HG03108 (cell line): ENCODE results near the gene AP1G1.
"Not testable (repeated sequence)": the region's sequence is repeated elsewhere in the genome, so short reads cannot be mapped to it uniquely, and the experiment has no call there.

Experiments used
- ATAC-seq: cut with Tn5 transposase; IDR thresholded peaks from one replicate; pipeline ENCODE4 v1.9.1; 2021; ENCODE audit warnings: moderate library complexity; ENCODE audit not compliant: unreplicated experiment

Gene AP1G1

DNA sequence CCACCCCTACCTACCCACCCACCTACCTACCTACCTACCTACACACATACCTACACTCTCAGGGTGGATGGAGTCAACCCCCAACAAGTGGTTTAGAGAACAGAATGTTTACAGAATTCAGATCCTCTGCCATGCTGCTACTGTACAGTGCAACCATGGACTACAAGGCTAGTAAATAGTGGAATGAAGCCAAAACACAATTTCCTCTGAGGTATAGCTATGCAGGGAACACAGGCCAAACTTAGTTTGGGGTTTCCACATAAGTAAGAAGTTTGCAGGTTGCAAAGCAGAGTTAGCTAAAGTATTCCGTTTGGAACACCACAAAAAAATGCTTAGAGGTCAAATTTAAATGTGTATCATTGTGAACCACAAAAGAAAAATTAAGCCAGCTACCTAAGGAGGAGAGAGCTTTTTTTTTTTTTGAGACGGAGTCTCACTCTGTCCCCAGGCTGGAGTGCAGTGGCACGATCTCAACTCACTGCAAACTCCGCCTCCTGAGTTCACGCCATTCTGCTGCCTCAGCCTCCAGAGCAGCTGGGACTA is 2.7 kb upstream of the AP1G1 start:
- no peak for ATAC-seq

GRCh38 chr16:71810155-71810530 is 1.5 kb upstream of the AP1G1 start:
- not testable (repeated sequence) for ATAC-seq

DNA sequence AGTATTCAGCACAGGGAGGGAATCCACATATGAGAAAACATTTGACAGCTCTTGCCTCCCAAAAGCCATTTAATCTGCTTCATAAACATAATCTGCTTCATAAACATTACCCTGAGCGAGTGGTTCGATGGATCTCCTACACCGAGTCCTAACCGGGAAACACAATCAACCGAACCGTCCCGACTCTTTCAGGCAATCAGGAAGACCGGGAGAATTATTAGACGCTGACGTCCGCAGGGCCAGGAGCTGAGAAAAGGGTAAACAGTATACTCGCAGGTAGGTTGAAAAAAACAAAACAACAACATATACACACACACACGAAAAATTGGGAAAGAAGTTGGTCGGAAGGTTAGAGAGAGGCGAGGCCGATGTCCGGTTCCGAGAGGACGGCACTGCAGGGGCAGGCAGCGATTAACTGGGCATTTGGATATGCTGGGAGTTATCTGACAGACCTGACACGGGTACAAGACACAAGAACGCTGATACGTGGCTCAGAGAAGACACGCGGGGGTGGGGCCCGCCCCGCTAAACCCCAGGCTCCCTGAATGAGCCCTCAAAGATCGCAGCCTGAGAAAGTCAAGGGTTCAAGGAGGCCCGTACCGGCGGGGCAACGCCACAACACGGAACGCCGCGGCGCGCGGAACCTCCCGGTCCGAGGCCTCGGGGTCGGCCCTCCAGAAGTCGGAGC is 585 bp downstream of the AP1G1 start:
- ATAC-seq = peak; percentile 18

GRCh38 chr16:71803305-71803690 is 5.3 kb downstream of the AP1G1 start:
- no peak for ATAC-seq

DNA sequence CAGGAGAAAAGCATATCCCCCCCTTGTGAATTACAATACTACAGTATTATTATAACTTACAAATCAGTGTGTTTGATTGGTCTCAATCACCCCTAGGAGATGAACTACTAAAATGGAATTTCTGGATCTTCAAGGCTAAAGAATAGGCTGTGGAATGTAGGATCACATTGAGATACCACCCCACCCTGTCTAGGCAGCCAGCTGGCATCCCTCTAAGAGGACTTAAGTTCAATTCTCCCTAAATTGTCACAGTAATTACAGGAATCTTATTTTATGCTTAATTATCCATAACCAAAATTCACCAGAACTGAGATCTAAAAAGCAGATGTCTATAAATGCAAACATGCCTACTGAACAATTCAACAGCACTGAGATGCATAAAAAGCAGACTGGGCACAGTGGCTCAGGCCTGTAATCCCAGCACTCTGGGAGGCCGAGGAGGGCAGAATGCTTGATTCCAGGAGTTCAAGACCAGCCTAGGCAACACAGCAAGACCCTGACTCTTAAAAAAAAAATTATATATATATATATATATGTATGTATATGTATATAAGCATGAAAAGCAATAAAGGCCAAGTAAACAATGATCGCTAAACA is 12.0 kb downstream of the AP1G1 start:
- no peak for ATAC-seq

GRCh38 chr16:71794943-71795342 is 13.7 kb downstream of the AP1G1 start:
- no peak for ATAC-seq

DNA sequence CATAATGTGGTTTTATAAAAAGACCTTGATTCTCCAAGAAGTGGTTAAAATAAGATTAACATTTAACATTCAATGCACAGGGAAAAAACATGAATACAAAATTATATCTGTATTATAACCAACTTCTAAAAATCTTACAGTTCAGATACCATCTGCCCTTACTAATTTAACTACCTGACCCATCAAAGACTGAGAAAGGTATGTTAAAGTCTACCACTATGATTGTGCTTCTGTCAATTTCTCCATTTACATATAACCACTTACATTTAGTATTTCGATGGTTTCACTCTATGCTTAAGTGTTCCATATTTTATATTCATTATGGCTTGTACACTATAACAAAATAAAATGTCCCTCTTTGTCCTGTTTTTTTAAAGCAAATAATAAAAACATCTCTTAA is 14.6 kb downstream of the AP1G1 start:
- ATAC-seq = no peak

- no peak for ATAC-seq
Observed at GRCh38 chr16:71792176-71792575, 16.5 kb downstream of the AP1G1 start.

- ATAC-seq = not testable (repeated sequence)
Observed at GRCh38 chr16:71790329-71790728, 18.3 kb downstream of the AP1G1 start.

DNA sequence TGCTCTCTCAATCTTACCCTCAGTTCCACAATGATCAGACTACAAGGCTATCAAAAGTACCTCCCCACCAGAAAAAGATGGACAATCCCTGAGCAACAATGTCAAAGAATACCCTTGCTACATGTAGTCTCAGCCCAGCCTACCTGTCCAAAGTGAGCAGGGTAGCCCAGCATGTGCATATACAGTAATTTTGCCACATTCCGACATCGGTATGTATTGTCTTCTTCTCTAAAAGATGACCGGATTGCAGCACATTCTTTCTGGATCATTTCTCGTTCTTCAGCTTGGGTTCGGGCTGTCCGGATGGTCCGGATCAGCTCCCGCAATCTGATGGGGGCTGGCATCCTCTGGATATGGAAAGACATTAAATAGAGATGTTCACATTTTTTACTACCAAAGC is 19.5 kb downstream of the AP1G1 start:
- no peak for ATAC-seq

- ATAC-seq = no peak
Observed at GRCh38 chr16:71788578-71788977, 20.1 kb downstream of the AP1G1 start.

- not testable (repeated sequence) for ATAC-seq
Observed at GRCh38 chr16:71785143-71785542, 23.5 kb downstream of the AP1G1 start.

DNA sequence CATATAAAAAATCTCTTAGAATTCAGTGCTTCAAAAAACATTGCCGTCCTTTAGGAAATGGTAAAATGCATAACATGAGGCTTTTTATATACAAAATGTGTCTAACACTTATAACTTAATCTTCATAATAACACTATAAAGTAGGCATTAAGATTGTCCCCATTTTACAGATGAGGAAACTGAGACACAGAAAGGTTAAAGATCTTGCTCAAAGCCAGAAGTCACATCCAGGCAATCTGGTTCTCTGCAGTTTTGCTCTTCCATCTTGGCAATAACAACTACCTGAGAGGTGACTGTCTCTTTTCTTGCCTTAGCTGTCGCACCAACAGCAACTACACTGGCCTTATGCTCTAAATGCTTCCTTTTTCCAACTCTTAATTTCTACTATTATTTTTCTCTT is 24.5 kb downstream of the AP1G1 start:
- no peak for ATAC-seq

DNA sequence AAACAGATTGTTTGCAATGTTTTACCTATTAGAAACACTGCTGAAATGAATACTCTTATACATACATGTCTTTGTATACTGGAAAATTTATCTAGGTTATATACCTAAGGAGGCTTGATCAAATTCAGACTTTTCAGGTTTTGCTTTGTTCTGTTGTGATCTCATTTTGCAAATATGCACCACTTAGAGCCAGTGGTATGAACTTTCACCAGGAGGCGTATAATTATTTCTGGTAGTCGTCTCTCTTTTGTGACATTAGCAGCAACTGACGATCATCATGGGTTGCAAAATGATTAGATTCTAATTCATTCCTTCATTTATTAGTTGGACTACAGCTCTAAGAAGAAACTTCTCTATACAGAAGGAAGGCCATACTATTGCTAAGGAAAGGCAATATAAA is 26.9 kb downstream of the AP1G1 start:
- ATAC-seq = no peak

- no peak for ATAC-seq
Observed at GRCh38 chr16:71780521-71781089, 28.0 kb downstream of the AP1G1 start.

- ATAC-seq = no peak
Observed at GRCh38 chr16:71778780-71779179, 29.9 kb downstream of the AP1G1 start.

- ATAC-seq = no peak
Observed at GRCh38 chr16:71777329-71777728, 31.3 kb downstream of the AP1G1 start.

DNA sequence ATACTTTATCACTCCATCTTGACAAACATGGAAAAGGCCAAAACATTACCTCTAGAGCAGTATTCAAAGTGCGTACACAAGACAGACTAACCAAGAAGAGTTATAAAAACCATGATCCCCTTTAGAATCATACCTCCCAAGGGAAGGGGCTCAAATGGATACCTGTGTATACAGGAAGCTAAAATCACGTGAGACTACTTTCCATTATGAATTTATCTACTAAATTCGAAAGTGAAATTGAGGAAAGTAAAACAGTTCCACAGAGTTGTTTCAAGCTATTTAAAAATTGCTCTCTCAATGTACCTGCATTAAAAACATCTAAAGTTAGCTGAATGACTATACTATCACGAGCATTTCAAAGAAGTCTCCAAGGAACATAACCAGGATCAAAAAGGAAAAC is 32.7 kb downstream of the AP1G1 start:
- no peak for ATAC-seq

- ATAC-seq = no peak
Observed at GRCh38 chr16:71771571-71771970, 37.1 kb downstream of the AP1G1 start.

GRCh38 chr16:71769222-71769621 is 39.4 kb downstream of the AP1G1 start:
- no peak for ATAC-seq

GRCh38 chr16:71767060-71767900 is 41.4 kb downstream of the AP1G1 start:
- no peak for ATAC-seq
